ENCODE data around the gene PCYT1B. TPM values are rescaled to one million over a fixed set of nuclear protein-coding genes. Genes with fewer than 3 reads are reported as not detected.

The PCYT1B gene
- total and polyA plus RNA-seq, 2 of the 13 experiments (the other 11 are each of a cell fraction or from before 2014, with no cell fraction given) = 6.1 to 9.2 TPM

- H3K27ac ChIP-seq (ENCODE audit: extremely low read length, insufficient read depth, low read length) = peak overlapping the region; percentile 79
- H3K36me3 ChIP-seq (replicated peaks in 1 of 2; ENCODE audit: control insufficient read depth in 1 of 2, insufficient read depth in 2 of 2, low read length in 2 of 2) = no peaks in the 10 kb centered on the region
- H3K27me3 ChIP-seq (ENCODE audit: control insufficient read depth in 1 of 2, insufficient read depth in 2 of 2, low read length in 2 of 2) = no peaks in the 10 kb centered on the region
- no peak overlapping the region for H2AFZ ChIP-seq (ENCODE audit: low read length)
- POLR2A ChIA-PET = interaction anchor here (0.8 to 1.5 kb wide), 2 partner anchors 11 to 20 kb away, joined by 3 to 6 read pairs; partner anchors contain the start of gene POLA1
- H3K4me3 ChIP-seq (replicated peaks in 1 of 3; ENCODE audit: insufficient read depth in 1 of 3, low read depth in 2 of 3, low read length in 3 of 3) = no peak overlapping the region
- no TSS peak for BruUV-seq (replicated peaks)
- H3K4me2 ChIP-seq (ENCODE audit: low read depth, low read length) = peak overlapping the region; percentile 77
- FAIRE-seq = peak; percentile 18
- CTCF ChIA-PET (ENCODE audit: low intra/inter-chr PET ratio, low total read pairs) = no interaction called here
- intact Hi-C loops (cut with micrococcal nuclease; ENCODE audit: unreplicated experiment) (loop anchor here (2.0 kb wide), 1 partner anchor 19 kb away; the partner anchor contains the start of gene POLA1), in situ Hi-C loops (cut with HindIII; ENCODE audit: extremely low pct_ligation_motif_present, low pct_unique_long_range_greater_than_20kb) (no loop called here)
- no peaks in the 10 kb centered on the region for H4K20me1 ChIP-seq (ENCODE audit: insufficient read depth, low read length)
- 20% methylated on average over 2 of the region's 2 CpGs for WGBS (ENCODE audit: low lambda C conversion rate)
- H3K9ac ChIP-seq (ENCODE audit: insufficient read depth, low read depth, low read length) = no peak overlapping the region
- ATAC-seq = peak; percentile 37
- no peak for TF ChIP-seq ZNF124 (CRISPR knock-in tag; IDR thresholded peaks at IDR 0.05)
- no peak for TF ChIP-seq MYNN (CRISPR knock-in tag; IDR thresholded peaks at IDR 0.05; ENCODE audit: low read depth)
- no peak for TF ChIP-seq ZNF557 (CRISPR knock-in tag; IDR thresholded peaks at IDR 0.05)
- TF ChIP-seq SP5 (CRISPR knock-in tag; IDR thresholded peaks at IDR 0.05; ENCODE audit: borderline replicate concordance, low read depth) = no peak
- TF ChIP-seq ZNF7 (CRISPR knock-in tag; IDR thresholded peaks at IDR 0.05) = no peak
- no peak for TF ChIP-seq RXRA (CRISPR knock-in tag; IDR thresholded peaks at IDR 0.05)
- H3K79me2 ChIP-seq (ENCODE audit: insufficient read depth, low read length) = peaks cover 6% of the 10 kb centered on the region
- peaks cover 51% of the 10 kb centered on the region for H3K4me1 ChIP-seq (ENCODE audit: insufficient read depth, low read length)
- H3K9me3 ChIP-seq (ENCODE audit: low read length) = no peaks in the 10 kb centered on the region
- no peak for DNase-seq (ENCODE audit: low spot score)
These were observed 26.3 kb upstream of the PCYT1B start for GRCh38 chrX:24673424-24673823.

- DNase-seq (ENCODE audit: low spot score) = peak; percentile 78
- WGBS (ENCODE audit: low lambda C conversion rate) = 0% methylated on average over 5 of the region's 11 CpGs
- ChIA-PET CTCF (ENCODE audit: low intra/inter-chr PET ratio, low total read pairs) (no interaction called here), POLR2A (interaction anchor here (1.0 to 1.5 kb wide), 3 partner anchors 10 to 21 kb away, joined by 3 to 6 read pairs (median 4); partner anchors contain the start of gene POLA1)
- Histone ChIP-seq H3K36me3 (replicated peaks in 1 of 2; ENCODE audit: control insufficient read depth in 1 of 2, insufficient read depth in 2 of 2, low read length in 2 of 2) (no peaks in the 10 kb centered on the region), H3K27ac (ENCODE audit: extremely low read length, insufficient read depth, low read length) (peak overlapping the region; percentile 79), H3K9ac (ENCODE audit: insufficient read depth, low read depth, low read length) (peak overlapping the region; percentile 71), H3K4me3 (replicated peaks in 1 of 3; ENCODE audit: insufficient read depth in 1 of 3, low read depth in 2 of 3, low read length in 3 of 3) (peak overlapping the region; percentile 46 to 57 (median 50)), H3K4me1 (ENCODE audit: insufficient read depth, low read length) (peaks cover 51% of the 10 kb centered on the region), H3K79me2 (ENCODE audit: insufficient read depth, low read length) (peaks cover 6% of the 10 kb centered on the region), H3K27me3 (ENCODE audit: control insufficient read depth in 1 of 2, insufficient read depth in 2 of 2, low read length in 2 of 2) (no peaks in the 10 kb centered on the region), H2AFZ (ENCODE audit: low read length) (peak overlapping the region; percentile 15), H4K20me1 (ENCODE audit: insufficient read depth, low read length) (no peaks in the 10 kb centered on the region), H3K9me3 (ENCODE audit: low read length) (no peaks in the 10 kb centered on the region), H3K4me2 (ENCODE audit: low read depth, low read length) (peak overlapping the region; percentile 77)
- intact Hi-C loops (cut with micrococcal nuclease; ENCODE audit: unreplicated experiment) (loop anchor here (2.0 kb wide), 1 partner anchor 20 kb away; the partner anchor contains the start of gene POLA1), in situ Hi-C loops (cut with HindIII; ENCODE audit: extremely low pct_ligation_motif_present, low pct_unique_long_range_greater_than_20kb) (no loop called here)
- peak; percentile 92 for ATAC-seq
- FAIRE-seq = peak; percentile 84
- no TSS peak for BruUV-seq (replicated peaks)
- no peak for TF ChIP-seq RFX3 (CRISPR knock-in tag; IDR thresholded peaks at IDR 0.05)
- peak; percentile 43; the same call in 1 of the 2 replicates for TF ChIP-seq ZFY (CRISPR knock-in tag; IDR thresholded peaks at IDR 0.05)
- TF ChIP-seq POLR2G (IDR thresholded peaks at IDR 0.05; ENCODE audit: low read depth, low read length) = peak; percentile 48
- TF ChIP-seq IKZF5 (CRISPR knock-in tag; IDR thresholded peaks at IDR 0.05) = peak; percentile 29; the same call in 1 of the 2 replicates
- TF ChIP-seq ARID2 (CRISPR knock-in tag; IDR thresholded peaks at IDR 0.05; ENCODE audit: borderline replicate concordance) = no peak
- TF ChIP-seq ATF7-NPFF (CRISPR knock-in tag; IDR thresholded peaks at IDR 0.05; ENCODE audit: low read depth) = no peak
- TF ChIP-seq ARNT (IDR thresholded peaks at IDR 0.05) = no peak
- TF ChIP-seq FOSL2 (CRISPR knock-in tag; IDR thresholded peaks at IDR 0.05) = 0 out of 2 replicates have a peak, but pooled peaks have one; percentile 10
- peak; percentile 69; the same call in 1 of the 2 replicates for TF ChIP-seq ZNF362 (CRISPR knock-in tag; IDR thresholded peaks at IDR 0.05; ENCODE audit: borderline replicate concordance)
- no peak for TF ChIP-seq ARHGAP35 (CRISPR knock-in tag; IDR thresholded peaks at IDR 0.05; ENCODE audit: borderline replicate concordance)
- no peak for TF ChIP-seq CREB1 (IDR thresholded peaks at IDR 0.05)
- TF ChIP-seq CREB1 (CRISPR knock-in tag; IDR thresholded peaks at IDR 0.05) = 0 out of 2 replicates have a peak, but pooled peaks have one; percentile 13
- no peak for TF ChIP-seq SIX1 (CRISPR knock-in tag; IDR thresholded peaks at IDR 0.05; ENCODE audit: borderline replicate concordance)
These were observed 25.6 kb upstream of the PCYT1B start for GRCh38 chrX:24672701-24673190.

Measured in HepG2 (cell line).